ENCODE results near the gene FCF1.
"Not testable (repeated sequence)": the region's sequence is repeated elsewhere in the genome, so short reads cannot be mapped to it uniquely, and the experiment has no call there.

Gene FCF1

GRCh38 chr14:74754157-74754556 is 41.2 kb downstream of the FCF1 start:
- no peak for DNase-seq (ENCODE audit: low read depth)
- TF ChIP-seq CTCF (conservative IDR thresholded peaks at IDR 0.05; ENCODE audit: control insufficient read depth, insufficient read depth, low read depth, low read length), result no peak
- no peak overlapping the region for H3K4me3 ChIP-seq (ENCODE audit: control insufficient read depth, low read depth, low read length)

GRCh38 chr14:74754899-74755298 is 42.0 kb downstream of the FCF1 start:
- no peak for TF ChIP-seq CTCF (conservative IDR thresholded peaks at IDR 0.05; ENCODE audit: control insufficient read depth, insufficient read depth, low read depth, low read length)
- H3K4me3 ChIP-seq (ENCODE audit: control insufficient read depth, low read depth, low read length), result no peak overlapping the region
- no peak for DNase-seq (ENCODE audit: low read depth)

- H3K4me3 ChIP-seq (ENCODE audit: control insufficient read depth, low read depth, low read length), result no peak overlapping the region
- no peak for DNase-seq (ENCODE audit: low read depth)
- no peak for TF ChIP-seq CTCF (conservative IDR thresholded peaks at IDR 0.05; ENCODE audit: control insufficient read depth, insufficient read depth, low read depth, low read length)
Observed at GRCh38 chr14:74756326-74756725, 43.4 kb downstream of the FCF1 start.

- H3K4me3 ChIP-seq (ENCODE audit: control insufficient read depth, low read depth, low read length); DNase-seq (ENCODE audit: low read depth): not testable (repeated sequence)
Observed at GRCh38 chr14:74758505-74758904, 45.6 kb downstream of the FCF1 start.

GRCh38 chr14:74762917-74763802 is 50.2 kb downstream of the FCF1 start, which contains the start of gene YLPM1:
YLPM1 (plus strand) TSS chr14:74763316; CDS start chr14:74763490, 174 bp downstream.
- peak; percentile 48 for TF ChIP-seq CTCF (conservative IDR thresholded peaks at IDR 0.05; ENCODE audit: control insufficient read depth, insufficient read depth, low read depth, low read length)
- peak within 1 kb of the TSS; percentile 75 for H3K4me3 ChIP-seq (ENCODE audit: control insufficient read depth, low read depth, low read length)
- peak; percentile 98 for DNase-seq (ENCODE audit: low read depth)

- peak overlapping the region; percentile 75 for H3K4me3 ChIP-seq (ENCODE audit: control insufficient read depth, low read depth, low read length)
- no peak for TF ChIP-seq CTCF (conservative IDR thresholded peaks at IDR 0.05; ENCODE audit: control insufficient read depth, insufficient read depth, low read depth, low read length)
- DNase-seq (ENCODE audit: low read depth), result peak; percentile 22
Observed at GRCh38 chr14:74763803-74764531, 51.0 kb downstream of the FCF1 start.

GRCh38 chr14:74765721-74766120 is 52.8 kb downstream of the FCF1 start:
- peak overlapping the region; percentile 75 for H3K4me3 ChIP-seq (ENCODE audit: control insufficient read depth, low read depth, low read length)
- no peak for DNase-seq (ENCODE audit: low read depth)
- TF ChIP-seq CTCF (conservative IDR thresholded peaks at IDR 0.05; ENCODE audit: control insufficient read depth, insufficient read depth, low read depth, low read length), result no peak
